Vagina (tissue), 2 donors: ENCODE measurements around the gene RTCA. TPM values are rescaled to one million over a fixed set of nuclear protein-coding genes. Genes with fewer than 3 reads are reported as not detected.
"Not testable (repeated sequence)": the region's sequence is repeated elsewhere in the genome, so short reads cannot be mapped to it uniquely, and the experiment has no call there.

ENCODE experiments used
- DNase-seq, 2 donors: peaks; one replicate each; pipeline ENCODE4 v3.0.0-alpha.2; 2017; ENCODE audit errors: extremely low spot score in 2 of 2
- H3K27ac ChIP-seq: fragments of 200-600 bp; sonication (generic); one replicate; pipeline ENCODE4 v1.5.1; 2019
- H3K27me3 ChIP-seq: fragments of 200-600 bp; sonication (generic); one replicate; pipeline ENCODE4 v1.5.1; 2019
- H3K36me3 ChIP-seq, 2 donors: fragments of 200-600 bp; sonication (generic); one replicate each; pipeline ENCODE4 v1.5.1; 2017 to 2019
- H3K4me1 ChIP-seq: fragments of 200-600 bp; sonication (generic); one replicate; pipeline ENCODE4 v1.5.1; 2019
- H3K4me3 ChIP-seq, 2 donors: fragments of 200-600 bp; sonication (generic); 1 replicate in 1 of 2; 2 replicates in 1 of 2; pipeline ENCODE4 v1.5.1; 2016 to 2019
- H3K9me3 ChIP-seq: fragments of 200-600 bp; sonication (generic); one replicate; pipeline ENCODE4 v1.5.1; 2019
- CTCF ChIP-seq, 3 experiments: fragments of 450-650 bp in 2 of 3; fragments of 200-600 bp in 1 of 3; sonication (generic) in 1 of 3; IDR thresholded peaks; one replicate each; pipeline ENCODE4 v1.5.1; 2017 to 2019; ENCODE audit warnings: antibody characterized with exemption in 3 of 3, mild to moderate bottlenecking in 2 of 3, moderate library complexity in 2 of 3
- POLR2A ChIP-seq, 2 donors: fragments of 450-650 bp; IDR thresholded peaks; one replicate each; pipeline ENCODE4 v1.6.1; 2017; ENCODE audit warnings: antibody characterized with exemption in 2 of 2, mild to moderate bottlenecking in 2 of 2, moderate library complexity in 2 of 2
- POLR2AphosphoS5 ChIP-seq, 2 donors: sonication (generic); formaldehyde crosslinking; IDR thresholded peaks; one replicate each; pipeline ENCODE4 v1.9.0; 2017; ENCODE audit warnings: antibody characterized with exemption in 2 of 2, mild to moderate bottlenecking in 2 of 2, low read depth in 1 of 2; ENCODE audit not compliant: insufficient read depth in 1 of 2
- intact Hi-C: fragments of 100-400 bp; cut with DNase I; formaldehyde crosslinking; loops from one replicate; pipeline ENCODE4 v1.15.1; 2023
- total RNA-seq: library from RNA; depleted of rRNA; stranded (reverse); fragments of >200 nt; gene quantifications from one replicate; pipeline ENCODE4 v1.2.3, GENCODE V29; 2016

The RTCA gene
- total RNA-seq, 1 donor from 2014 or later, result 14.5 TPM

GRCh38 chr1:100287162-100287561 lies 21.1 kb downstream of the RTCA start:
- no peak for TF ChIP-seq CTCF (IDR thresholded peaks at IDR 0.05)
- Histone ChIP-seq H3K27ac (no peak overlapping the region), H3K9me3 (no peaks in the 10 kb centered on the region), H3K36me3 (peaks cover 0 to 80% of the 10 kb centered on the region in 2 donors), H3K4me1 (no peaks in the 10 kb centered on the region), H3K27me3 (no peaks in the 10 kb centered on the region), H3K4me3 (no peak overlapping the region)
- DNase-seq, result no peak
- intact Hi-C loops, result no loop called here

GRCh38 chr1:100290291-100290690 lies 24.3 kb downstream of the RTCA start:
- no peak for DNase-seq
- H3K9me3 ChIP-seq, result no peaks in the 10 kb centered on the region
- TF ChIP-seq POLR2AphosphoS5 (IDR thresholded peaks at IDR 0.05; ENCODE audit: insufficient read depth in 1 of 2, low read depth in 1 of 2) (no peak), CTCF (IDR thresholded peaks at IDR 0.05) (no peak), POLR2A (IDR thresholded peaks at IDR 0.05) (no peak)
- H3K36me3 ChIP-seq, result peaks cover 0 to 60% of the 10 kb centered on the region in 2 donors
- no peaks in the 10 kb centered on the region for H3K4me1 ChIP-seq
- intact Hi-C loops, result no loop called here
- no peak overlapping the region for H3K27ac ChIP-seq
- no peaks in the 10 kb centered on the region for H3K27me3 ChIP-seq
- H3K4me3 ChIP-seq, result no peak overlapping the region

GRCh38 chr1:100292711-100293110 lies 26.7 kb downstream of the RTCA start:
- intact Hi-C loops, result no loop called here
- no peak overlapping the region for H3K4me3 ChIP-seq
- H3K4me1 ChIP-seq, result no peaks in the 10 kb centered on the region
- H3K27me3 ChIP-seq, result no peaks in the 10 kb centered on the region
- no peak overlapping the region for H3K27ac ChIP-seq
- no peak for DNase-seq
- peaks cover 0 to 44% of the 10 kb centered on the region in 2 donors for H3K36me3 ChIP-seq
- TF ChIP-seq POLR2AphosphoS5 (IDR thresholded peaks at IDR 0.05; ENCODE audit: insufficient read depth in 1 of 2, low read depth in 1 of 2) (no peak), POLR2A (IDR thresholded peaks at IDR 0.05) (no peak), CTCF (IDR thresholded peaks at IDR 0.05) (no peak)
- no peaks in the 10 kb centered on the region for H3K9me3 ChIP-seq

GRCh38 chr1:100296140-100296539 lies 30.1 kb downstream of the RTCA start:
- no peak for DNase-seq
- Histone ChIP-seq H3K27ac (no peak overlapping the region), H3K4me3 (no peak overlapping the region), H3K36me3 (peaks cover 0 to 13% of the 10 kb centered on the region in 2 donors), H3K27me3 (no peaks in the 10 kb centered on the region), H3K4me1 (no peaks in the 10 kb centered on the region), H3K9me3 (no peaks in the 10 kb centered on the region)
- intact Hi-C loops, result no loop called here
- TF ChIP-seq CTCF (IDR thresholded peaks at IDR 0.05) (no peak), POLR2A (IDR thresholded peaks at IDR 0.05) (no peak)

- H3K27me3 ChIP-seq, H3K4me1 ChIP-seq, H3K4me3 ChIP-seq, H3K9me3 ChIP-seq, intact Hi-C loops, H3K27ac ChIP-seq, DNase-seq, H3K36me3 ChIP-seq: not testable (repeated sequence)
Measured at GRCh38 chr1:100296997-100297396, 31.0 kb downstream of the RTCA start.

GRCh38 chr1:100298512-100298911 lies 32.5 kb downstream of the RTCA start:
- no peaks in the 10 kb centered on the region for H3K9me3 ChIP-seq
- no peak overlapping the region for H3K27ac ChIP-seq
- intact Hi-C loops, result no loop called here
- TF ChIP-seq POLR2A (IDR thresholded peaks at IDR 0.05) (no peak), POLR2AphosphoS5 (IDR thresholded peaks at IDR 0.05; ENCODE audit: insufficient read depth in 1 of 2, low read depth in 1 of 2) (no peak), CTCF (IDR thresholded peaks at IDR 0.05) (no peak)
- H3K27me3 ChIP-seq, result no peaks in the 10 kb centered on the region
- H3K36me3 ChIP-seq, result no peaks in the 10 kb centered on the region
- no peaks in the 10 kb centered on the region for H3K4me1 ChIP-seq
- no peak for DNase-seq
- H3K4me3 ChIP-seq, result no peak overlapping the region
